Upper lobe of left lung (tissue), 6 donors: ENCODE data around the gene RING1. TPM values are rescaled to one million over a fixed set of nuclear protein-coding genes. Genes with fewer than 3 reads are reported as not detected.

Experiments
- ATAC-seq, 2 donors: fragments of 200-7000 bp; cut with Tn5 transposase; one replicate each; pipeline ENCODE4 v1.9.1; 2022; ENCODE audit warnings: mild to moderate bottlenecking in 2 of 2, moderate library complexity in 2 of 2; ENCODE audit not compliant: low FRiP score in 2 of 2
- DNase-seq, 2 donors: peaks; one replicate each; pipeline ENCODE4 v3.0.0-alpha.2; 2019 to 2020
- H3K27ac ChIP-seq, 4 donors: fragments of 200-600 bp; sonication (generic); one replicate each; pipeline ENCODE4 v1.5.1; 2016 to 2019
- H3K27me3 ChIP-seq, 4 donors: fragments of 200-600 bp; sonication (generic); one replicate each; pipeline ENCODE4 v1.5.1; 2017 to 2019
- H3K36me3 ChIP-seq, 4 donors: fragments of 200-600 bp; sonication (generic); one replicate each; pipeline ENCODE4 v1.5.1; 2016 to 2019
- H3K4me1 ChIP-seq, 4 donors: fragments of 200-600 bp; sonication (generic); one replicate each; pipeline ENCODE4 v1.5.1; 2018 to 2019
- H3K4me3 ChIP-seq, 4 donors: fragments of 200-600 bp; sonication (generic); one replicate each; pipeline ENCODE4 v1.5.1; 2017 to 2019; ENCODE audit warnings: mild to moderate bottlenecking in 2 of 4, moderate library complexity in 1 of 4
- H3K9me3 ChIP-seq, 4 donors: fragments of 200-600 bp; sonication (generic); one replicate each; pipeline ENCODE4 v1.5.1; 2018 to 2019
- CTCF ChIP-seq, 6 experiments: fragments of 450-650 bp in 4 of 6; fragments of 200-600 bp in 2 of 6; sonication (generic) in 2 of 6; IDR thresholded peaks; one replicate each; pipeline ENCODE4 v1.5.1; 2016 to 2019; ENCODE audit warnings: antibody characterized with exemption in 6 of 6
- EP300 ChIP-seq, 4 donors: sonication (generic); formaldehyde crosslinking; IDR thresholded peaks; one replicate each; pipeline ENCODE4 v1.5.1; 2017; ENCODE audit warnings: antibody characterized with exemption in 4 of 4, control low read depth in 2 of 4
- POLR2A ChIP-seq, 4 donors: fragments of 450-650 bp; IDR thresholded peaks; one replicate each; pipeline ENCODE4 v1.5.1; 2016 to 2017; ENCODE audit warnings: antibody characterized with exemption in 4 of 4, mild to moderate bottlenecking in 2 of 4
- POLR2AphosphoS5 ChIP-seq, 2 donors: sonication (generic); formaldehyde crosslinking; IDR thresholded peaks; one replicate each; pipeline ENCODE4 v1.5.1; 2017; ENCODE audit warnings: antibody characterized with exemption in 2 of 2
- WGBS, 2 donors: methylation state at CpG; one replicate each; pipeline ENCODE4 v1.1.5; 2017 to 2018; 5-methylcytosine and 5-hydroxymethylcytosine counted together
- total RNA-seq, 6 donors: library from RNA; depleted of rRNA in 4 of 6; stranded (reverse); fragments of >200 nt in 4 of 6; gene quantifications; one replicate each; pipeline versions ENCODE4 v1.1.0 to v1.2.1, GENCODE V29; 2016 to 2021
- donor health status: DM: no; HTN: no; CAD: no; lungs with moderate emphysema.
- donor health status: DM: no; HTN: yes; CAD: no; lungs with severe emphysema.

The RING1 gene
- total RNA-seq, 6 donors from 2014 or later, result 17.9 to 50.6 (median 40.4) TPM

GRCh38 chr6:33169291-33170175 lies 38.8 kb upstream of the RING1 start:
- WGBS, 2 donors, result 95 to 96% methylated on average over 10 of the region's 10 CpGs
- Histone ChIP-seq H3K27me3 (no peaks in the 10 kb centered on the region), H3K36me3 (no peaks in the 10 kb centered on the region), H3K4me3 (no peak overlapping the region), H3K9me3 (no peaks in the 10 kb centered on the region), H3K27ac (no peak overlapping the region), H3K4me1 (no peaks in the 10 kb centered on the region)
- no peak for ATAC-seq
- DNase-seq, result no peak
- TF ChIP-seq CTCF (IDR thresholded peaks at IDR 0.05) (no peak), EP300 (IDR thresholded peaks at IDR 0.05) (no peak), POLR2AphosphoS5 (IDR thresholded peaks at IDR 0.05) (no peak), POLR2A (IDR thresholded peaks at IDR 0.05) (no peak)

DNA sequence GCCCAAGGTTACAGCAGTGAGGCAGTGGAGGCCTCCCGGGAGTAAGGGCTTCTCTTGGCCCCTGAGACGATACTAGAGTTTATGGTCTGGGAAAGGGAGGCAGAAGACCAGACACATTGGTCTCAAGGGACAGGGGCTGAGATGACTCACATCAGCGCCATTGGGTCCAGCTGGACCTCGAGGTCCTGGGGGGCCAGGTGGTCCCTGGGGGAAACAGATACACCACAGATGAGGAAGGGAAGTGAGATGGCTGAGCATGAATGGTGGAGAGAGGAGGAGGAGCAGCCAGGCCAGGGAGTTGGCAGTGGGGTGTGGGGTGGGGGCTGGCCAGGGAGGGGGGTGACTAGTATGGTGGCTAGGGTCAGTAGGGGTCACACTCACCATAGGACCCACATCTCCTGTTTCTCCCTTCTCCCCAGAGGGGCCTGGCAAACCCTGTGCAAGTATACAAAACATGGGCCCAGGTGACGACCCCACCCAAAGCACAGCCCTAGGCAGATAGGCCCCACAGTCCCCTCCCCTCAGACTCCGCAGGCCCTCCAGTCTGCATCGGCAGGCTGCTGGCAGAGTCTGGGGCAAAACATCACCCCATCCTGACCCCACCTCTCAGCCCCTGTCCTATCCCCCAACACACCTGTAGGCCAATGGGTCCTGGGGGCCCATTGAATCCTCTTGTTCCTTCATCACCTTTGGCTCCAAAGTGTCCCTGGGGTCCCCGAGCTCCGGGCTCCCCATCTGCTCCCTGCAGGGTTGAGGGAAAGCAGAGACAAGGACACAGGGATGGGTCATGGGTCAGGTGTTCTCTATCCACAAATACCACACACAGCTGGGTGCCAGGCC lies 37.9 kb upstream of the RING1 start:
- TF ChIP-seq POLR2AphosphoS5 (IDR thresholded peaks at IDR 0.05) (no peak), POLR2A (IDR thresholded peaks at IDR 0.05) (no peak), CTCF (IDR thresholded peaks at IDR 0.05) (no peak), EP300 (IDR thresholded peaks at IDR 0.05) (no peak)
- H3K36me3 ChIP-seq, result no peaks in the 10 kb centered on the region
- no peaks in the 10 kb centered on the region for H3K27me3 ChIP-seq
- DNase-seq (no peak), ATAC-seq (no peak)
- WGBS, 2 donors, result 82 to 88% methylated on average over 6 to 9 of the region's 9 CpGs
- H3K9me3 ChIP-seq, result no peaks in the 10 kb centered on the region
- H3K4me3 ChIP-seq, result no peak overlapping the region
- no peaks in the 10 kb centered on the region for H3K4me1 ChIP-seq
- H3K27ac ChIP-seq, result no peak overlapping the region

- DNase-seq (no peak), ATAC-seq (no peak)
- Histone ChIP-seq H3K27me3 (no peaks in the 10 kb centered on the region), H3K4me1 (no peaks in the 10 kb centered on the region), H3K4me3 (no peak overlapping the region), H3K36me3 (no peaks in the 10 kb centered on the region), H3K9me3 (no peaks in the 10 kb centered on the region), H3K27ac (no peak overlapping the region)
- 77 to 87% methylated on average over 8 to 11 of the region's 11 CpGs for WGBS, 2 donors
- TF ChIP-seq CTCF (IDR thresholded peaks at IDR 0.05) (no peak), POLR2AphosphoS5 (IDR thresholded peaks at IDR 0.05) (no peak), EP300 (IDR thresholded peaks at IDR 0.05) (no peak), POLR2A (IDR thresholded peaks at IDR 0.05) (no peak)
Measured at GRCh38 chr6:33171016-33171879, 37.1 kb upstream of the RING1 start.

GRCh38 chr6:33171880-33172687 lies 36.2 kb upstream of the RING1 start:
- WGBS, 2 donors, result 74 to 76% methylated on average over 8 of the region's 8 CpGs
- no peak for TF ChIP-seq EP300 (IDR thresholded peaks at IDR 0.05)
- TF ChIP-seq POLR2AphosphoS5 (IDR thresholded peaks at IDR 0.05), result no peak
- no peak for TF ChIP-seq CTCF (IDR thresholded peaks at IDR 0.05)
- no peak for TF ChIP-seq POLR2A (IDR thresholded peaks at IDR 0.05)
- no peak for DNase-seq

More at GRCh38 chr6:33171880-33172687, 36.2 kb upstream of the RING1 start:
- Histone ChIP-seq H3K27me3 (no peaks in the 10 kb centered on the region), H3K36me3 (no peaks in the 10 kb centered on the region), H3K4me1 (no peaks in the 10 kb centered on the region), H3K9me3 (no peaks in the 10 kb centered on the region), H3K4me3 (no peak overlapping the region), H3K27ac (no peak overlapping the region)
- ATAC-seq, result no peak
